ENCODE measurements around the gene KIF20B.

DNA sequence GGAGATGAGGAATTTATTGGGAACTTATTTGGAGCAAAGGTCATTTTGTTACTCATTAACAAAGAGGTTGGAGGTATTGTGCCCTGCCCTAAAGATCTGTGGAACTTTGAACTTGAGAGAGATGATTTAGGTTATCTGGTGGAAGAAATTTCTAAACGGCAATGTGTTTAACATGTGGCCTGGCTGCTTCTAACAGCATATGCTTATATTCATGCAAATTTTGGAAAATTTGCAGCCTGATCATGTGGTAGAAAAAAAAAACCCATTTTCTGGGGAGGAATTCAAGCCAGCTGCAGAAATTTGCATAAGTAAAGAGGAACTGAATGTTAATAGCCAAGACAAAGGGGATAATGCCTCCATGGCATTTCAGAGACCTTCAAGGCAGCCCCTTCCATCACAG, 45.7 kb upstream of the KIF20B start:
- TF ChIP-seq EP300 (IDR thresholded peaks at IDR 0.05) (no peak), POLR2A (IDR thresholded peaks at IDR 0.05; ENCODE audit: low read depth) (no peak)
